MG63 (cell line): ENCODE results near the gene RSPRY1. TPM values are rescaled to one million over a fixed set of nuclear protein-coding genes. Genes with fewer than 3 reads are reported as not detected.

Source experiments
- DNase-seq: peaks from one replicate; pipeline ENCODE4 v3.0.0-alpha.2; 2020
- H3K27me3 ChIP-seq: fragments of 250-450 bp; sonication (Bioruptor Pico); 2 replicates; pipeline ENCODE4 v1.5.1; 2020; ENCODE audit warnings: mild to moderate bottlenecking, moderate library complexity
- H3K36me3 ChIP-seq: fragments of 250-450 bp; sonication (Bioruptor Pico); 2 replicates; pipeline ENCODE4 v1.5.1; 2020; ENCODE audit warnings: mild to moderate bottlenecking, moderate library complexity
- H3K4me3 ChIP-seq: fragments of 250-450 bp; sonication (Bioruptor Pico); 2 replicates; pipeline ENCODE4 v1.5.1; 2020; ENCODE audit warnings: mild to moderate bottlenecking, moderate library complexity
- H3K9me3 ChIP-seq: fragments of 250-450 bp; sonication (Bioruptor Pico); 2 replicates; pipeline ENCODE4 v1.5.1; 2020; ENCODE audit warnings: mild to moderate bottlenecking, moderate library complexity
- total RNA-seq: library from RNA; depleted of rRNA; stranded (reverse); fragments of >200 nt; shearing (Covaris generic); gene quantifications from 2 replicates; pipeline ENCODE4 v1.2.3, GENCODE V29; 2014; ENCODE audit warnings: low replicate concordance

Gene RSPRY1
- total RNA-seq, 1 experiment from 2014 or later = 72.1 TPM

- H3K27me3 ChIP-seq = no peaks in the 10 kb centered on the region
- no peak overlapping the region for H3K4me3 ChIP-seq
- H3K9me3 ChIP-seq = no peaks in the 10 kb centered on the region
- H3K36me3 ChIP-seq = peaks cover 46% of the 10 kb centered on the region
- DNase-seq = no peak
These were observed 36.7 kb upstream of the RSPRY1 start for GRCh38 chr16:57149391-57149790.

GRCh38 chr16:57150682-57151330 lies 35.3 kb upstream of the RSPRY1 start:
- Histone ChIP-seq H3K27me3 (no peaks in the 10 kb centered on the region), H3K4me3 (no peak overlapping the region), H3K36me3 (peaks cover 60% of the 10 kb centered on the region), H3K9me3 (no peaks in the 10 kb centered on the region)
- DNase-seq = no peak

GRCh38 chr16:57151369-57151768 lies 34.8 kb upstream of the RSPRY1 start:
- no peaks in the 10 kb centered on the region for H3K9me3 ChIP-seq
- peaks cover 65% of the 10 kb centered on the region for H3K36me3 ChIP-seq
- no peak overlapping the region for H3K4me3 ChIP-seq
- DNase-seq = no peak
- H3K27me3 ChIP-seq = no peaks in the 10 kb centered on the region

- H3K9me3 ChIP-seq = no peaks in the 10 kb centered on the region
- H3K27me3 ChIP-seq = no peaks in the 10 kb centered on the region
- no peak overlapping the region for H3K4me3 ChIP-seq
- DNase-seq = no peak
- peaks cover 74% of the 10 kb centered on the region for H3K36me3 ChIP-seq
These were observed 33.7 kb upstream of the RSPRY1 start for GRCh38 chr16:57152096-57153093.

GRCh38 chr16:57153841-57154240 lies 32.3 kb upstream of the RSPRY1 start:
- DNase-seq = no peak
- Histone ChIP-seq H3K9me3 (no peaks in the 10 kb centered on the region), H3K36me3 (peaks cover 89% of the 10 kb centered on the region), H3K4me3 (no peak overlapping the region), H3K27me3 (no peaks in the 10 kb centered on the region)

GRCh38 chr16:57155702-57156350 lies 30.3 kb upstream of the RSPRY1 start:
- Histone ChIP-seq H3K27me3 (no peaks in the 10 kb centered on the region), H3K36me3 (peaks cover 97% of the 10 kb centered on the region), H3K9me3 (no peaks in the 10 kb centered on the region), H3K4me3 (no peak overlapping the region)
- no peak for DNase-seq

GRCh38 chr16:57156351-57156703 lies 29.8 kb upstream of the RSPRY1 start:
- Histone ChIP-seq H3K4me3 (no peak overlapping the region), H3K27me3 (no peaks in the 10 kb centered on the region), H3K36me3 (peaks cover 97% of the 10 kb centered on the region), H3K9me3 (no peaks in the 10 kb centered on the region)
- no peak for DNase-seq

GRCh38 chr16:57157533-57157932 lies 28.6 kb upstream of the RSPRY1 start:
- Histone ChIP-seq H3K27me3 (no peaks in the 10 kb centered on the region), H3K4me3 (no peak overlapping the region), H3K9me3 (no peaks in the 10 kb centered on the region), H3K36me3 (peaks cover 97% of the 10 kb centered on the region)
- DNase-seq = no peak

- Histone ChIP-seq H3K27me3 (no peaks in the 10 kb centered on the region), H3K9me3 (no peaks in the 10 kb centered on the region), H3K36me3 (peaks cover 97% of the 10 kb centered on the region), H3K4me3 (no peak overlapping the region)
- DNase-seq = no peak
These were observed 26.7 kb upstream of the RSPRY1 start for GRCh38 chr16:57159447-57159846.

- no peak overlapping the region for H3K4me3 ChIP-seq
- DNase-seq = no peak
- H3K36me3 ChIP-seq = peaks cover 90% of the 10 kb centered on the region
- H3K27me3 ChIP-seq = no peaks in the 10 kb centered on the region
- no peaks in the 10 kb centered on the region for H3K9me3 ChIP-seq
These were observed 22.3 kb upstream of the RSPRY1 start for GRCh38 chr16:57163842-57164241.

- H3K36me3 ChIP-seq = peaks cover 88% of the 10 kb centered on the region
These were observed 20.6 kb upstream of the RSPRY1 start for GRCh38 chr16:57165483-57165882.

GRCh38 chr16:57165938-57166337 lies 20.2 kb upstream of the RSPRY1 start:
- DNase-seq = no peak
- Histone ChIP-seq H3K9me3 (no peaks in the 10 kb centered on the region), H3K36me3 (peaks cover 88% of the 10 kb centered on the region), H3K27me3 (no peaks in the 10 kb centered on the region), H3K4me3 (no peak overlapping the region)

More at GRCh38 chr16:57165483-57165882, 20.6 kb upstream of the RSPRY1 start:
- Histone ChIP-seq H3K27me3 (no peaks in the 10 kb centered on the region), H3K4me3 (no peak overlapping the region), H3K9me3 (no peaks in the 10 kb centered on the region)
- DNase-seq = no peak

GRCh38 chr16:57166451-57166850 lies 19.7 kb upstream of the RSPRY1 start:
- no peaks in the 10 kb centered on the region for H3K27me3 ChIP-seq
- peaks cover 88% of the 10 kb centered on the region for H3K36me3 ChIP-seq
- H3K9me3 ChIP-seq = no peaks in the 10 kb centered on the region
- no peak overlapping the region for H3K4me3 ChIP-seq
- no peak for DNase-seq

- Histone ChIP-seq H3K27me3 (no peaks in the 10 kb centered on the region), H3K9me3 (no peaks in the 10 kb centered on the region), H3K4me3 (no peak overlapping the region), H3K36me3 (peaks cover 88% of the 10 kb centered on the region)
- peak; percentile 48 for DNase-seq
These were observed 19.2 kb upstream of the RSPRY1 start for GRCh38 chr16:57166951-57167350.

- H3K9me3 ChIP-seq = no peaks in the 10 kb centered on the region
- no peak overlapping the region for H3K4me3 ChIP-seq
- H3K27me3 ChIP-seq = no peaks in the 10 kb centered on the region
- H3K36me3 ChIP-seq = peaks cover 88% of the 10 kb centered on the region
- no peak for DNase-seq
These were observed 18.6 kb upstream of the RSPRY1 start for GRCh38 chr16:57167538-57167937.

- H3K9me3 ChIP-seq = no peaks in the 10 kb centered on the region
- peaks cover 88% of the 10 kb centered on the region for H3K36me3 ChIP-seq
- no peaks in the 10 kb centered on the region for H3K27me3 ChIP-seq
- H3K4me3 ChIP-seq = no peak overlapping the region
- no peak for DNase-seq
These were observed 18.2 kb upstream of the RSPRY1 start for GRCh38 chr16:57167953-57168352.

GRCh38 chr16:57169327-57169726 lies 16.8 kb upstream of the RSPRY1 start:
- Histone ChIP-seq H3K36me3 (peaks cover 85% of the 10 kb centered on the region), H3K4me3 (no peak overlapping the region), H3K27me3 (no peaks in the 10 kb centered on the region), H3K9me3 (no peaks in the 10 kb centered on the region)
- DNase-seq = no peak
